ENCODE results near the gene RNF166.

- TF ChIP-seq POLR2AphosphoS5 (IDR thresholded peaks at IDR 0.05; ENCODE audit: insufficient read depth, low read depth, low read length) (no peak), MYC (IDR thresholded peaks at IDR 0.05; ENCODE audit: low read depth, low read length) (no peak), EZH2 (IDR thresholded peaks at IDR 0.05; ENCODE audit: borderline replicate concordance, low read depth, low read length, severe bottlenecking) (no peak), POLR2A (IDR thresholded peaks at IDR 0.05; ENCODE audit: low read depth, low read length) (no peak), JUN (IDR thresholded peaks at IDR 0.05; ENCODE audit: borderline replicate concordance, insufficient read depth, insufficient read length, low read depth) (no peak)
- TF ChIP-seq, protein P1, sequence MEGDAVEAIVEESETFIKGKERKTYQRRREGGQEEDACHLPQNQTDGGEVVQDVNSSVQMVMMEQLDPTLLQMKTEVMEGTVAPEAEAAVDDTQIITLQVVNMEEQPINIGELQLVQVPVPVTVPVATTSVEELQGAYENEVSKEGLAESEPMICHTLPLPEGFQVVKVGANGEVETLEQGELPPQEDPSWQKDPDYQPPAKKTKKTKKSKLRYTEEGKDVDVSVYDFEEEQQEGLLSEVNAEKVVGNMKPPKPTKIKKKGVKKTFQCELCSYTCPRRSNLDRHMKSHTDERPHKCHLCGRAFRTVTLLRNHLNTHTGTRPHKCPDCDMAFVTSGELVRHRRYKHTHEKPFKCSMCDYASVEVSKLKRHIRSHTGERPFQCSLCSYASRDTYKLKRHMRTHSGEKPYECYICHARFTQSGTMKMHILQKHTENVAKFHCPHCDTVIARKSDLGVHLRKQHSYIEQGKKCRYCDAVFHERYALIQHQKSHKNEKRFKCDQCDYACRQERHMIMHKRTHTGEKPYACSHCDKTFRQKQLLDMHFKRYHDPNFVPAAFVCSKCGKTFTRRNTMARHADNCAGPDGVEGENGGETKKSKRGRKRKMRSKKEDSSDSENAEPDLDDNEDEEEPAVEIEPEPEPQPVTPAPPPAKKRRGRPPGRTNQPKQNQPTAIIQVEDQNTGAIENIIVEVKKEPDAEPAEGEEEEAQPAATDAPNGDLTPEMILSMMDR (IDR thresholded peaks at IDR 0.05; ENCODE audit: extremely low read depth in 1 of 2, insufficient read depth in 1 of 2, low read depth in 1 of 2, low read length in 2 of 2) = no peak
Measured at GRCh38 chr16:88719933-88720296, 13.7 kb upstream of the RNF166 start.

Measured in endothelial cell of umbilical vein (primary cell).